Stomach smooth muscle (tissue), 2 donors: ENCODE results near the gene WSCD1.

Experiments
- H3K27ac ChIP-seq: one replicate; pipeline ENCODE4 v1.7.0; 2013; ENCODE audit warnings: mild to moderate bottlenecking, low read length, inconsistent platforms
- H3K27me3 ChIP-seq, 2 donors: one replicate each; pipeline ENCODE4 v1.7.0; 2013; ENCODE audit warnings: low read length in 2 of 2; ENCODE audit not compliant: insufficient read depth in 2 of 2, control insufficient read depth in 1 of 2
- H3K36me3 ChIP-seq, 2 donors: one replicate each; pipeline ENCODE4 v1.7.0; 2013; ENCODE audit warnings: low read length in 2 of 2; ENCODE audit not compliant: control insufficient read depth in 2 of 2, insufficient read depth in 2 of 2
- H3K4me1 ChIP-seq: one replicate; pipeline ENCODE4 v1.7.0; 2013; ENCODE audit warnings: low read length; ENCODE audit not compliant: control insufficient read depth, insufficient read depth
- H3K4me3 ChIP-seq, 2 donors: one replicate each; pipeline ENCODE4 v1.7.0; 2013; ENCODE audit warnings: low read length in 2 of 2
- H3K9ac ChIP-seq, 2 donors: one replicate each; pipeline ENCODE4 v1.7.0; 2013; ENCODE audit warnings: low read length in 2 of 2, mild to moderate bottlenecking in 1 of 2
- H3K9me3 ChIP-seq, 2 donors: one replicate each; pipeline ENCODE4 v1.7.0; 2013; ENCODE audit warnings: low read length in 2 of 2; ENCODE audit not compliant: control insufficient read depth in 2 of 2
- donor health status: healthy.
- donor health status: Pancreatic carcinoma.

WSCD1 gene

DNA sequence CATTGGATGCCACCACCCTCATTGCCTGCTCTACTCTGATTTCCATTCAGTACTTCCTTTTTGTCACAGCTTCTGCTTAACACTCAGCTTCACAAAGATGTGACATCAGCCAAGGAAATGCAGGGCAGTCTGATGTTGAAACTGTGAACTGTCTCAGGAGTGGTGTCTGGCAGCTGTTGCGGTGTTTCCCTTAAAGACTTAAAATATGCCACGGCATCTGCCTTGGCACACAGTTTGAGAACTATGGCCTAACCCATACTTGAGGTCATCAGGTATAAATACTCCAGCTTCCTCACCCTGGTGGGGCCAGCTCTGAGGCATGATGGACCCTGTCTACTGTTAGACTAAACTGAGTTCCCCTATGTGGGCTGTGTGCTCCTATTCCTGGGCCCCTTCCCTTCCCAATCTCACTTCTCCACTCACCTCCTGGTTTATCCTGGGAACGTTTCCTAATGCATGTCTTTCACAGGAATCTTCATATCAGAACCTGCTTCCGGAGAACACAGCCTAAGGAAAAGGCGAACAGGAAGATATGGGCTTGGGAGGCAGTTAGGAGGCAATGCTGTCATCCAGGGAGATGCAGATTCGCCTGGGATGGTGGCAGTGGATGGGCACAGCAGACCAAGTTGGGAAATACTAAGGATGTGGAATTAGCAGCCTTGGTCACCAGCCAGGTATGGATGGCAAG lies 96.5 kb downstream of the WSCD1 start:
- peaks cover 2 to 18% of the 10 kb centered on the region in 2 donors for H3K27me3 ChIP-seq
- no peak overlapping the region for H3K4me3 ChIP-seq
- no peaks in the 10 kb centered on the region for H3K4me1 ChIP-seq

GRCh38 chr17:6168296-6168695 lies 98.1 kb downstream of the WSCD1 start:
- H3K27ac ChIP-seq, result no peak overlapping the region
- no peaks in the 10 kb centered on the region for H3K9me3 ChIP-seq
- H3K36me3 ChIP-seq, result no peaks in the 10 kb centered on the region
- no peak overlapping the region for H3K4me3 ChIP-seq
- peaks cover 2 to 18% of the 10 kb centered on the region in 2 donors for H3K27me3 ChIP-seq
- H3K9ac ChIP-seq, result no peak overlapping the region
- no peaks in the 10 kb centered on the region for H3K4me1 ChIP-seq

More for the DNA sequence above, 96.5 kb downstream of the WSCD1 start:
- no peak overlapping the region for H3K9ac ChIP-seq
- H3K36me3 ChIP-seq, result no peaks in the 10 kb centered on the region
- no peaks in the 10 kb centered on the region for H3K9me3 ChIP-seq
- H3K27ac ChIP-seq, result no peak overlapping the region

DNA sequence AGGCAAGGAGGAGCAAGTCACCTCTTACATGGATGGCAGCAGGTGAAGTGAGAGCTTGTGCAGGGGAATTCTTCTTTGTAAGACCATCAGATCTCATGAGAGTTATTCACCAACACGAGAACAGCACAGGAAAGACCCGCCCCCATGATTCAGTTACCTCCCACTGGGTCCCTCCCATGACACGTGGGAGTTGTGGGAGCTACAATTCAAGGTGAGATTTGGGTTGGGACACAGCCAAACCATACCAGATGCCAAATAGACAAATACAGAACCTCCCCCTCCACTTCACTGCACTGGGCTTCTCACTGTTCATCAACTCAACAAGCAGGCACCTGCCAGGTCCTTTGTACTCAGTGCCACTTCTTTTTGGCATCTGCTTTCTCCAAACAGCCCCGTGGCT lies 100.2 kb downstream of the WSCD1 start:
- Histone ChIP-seq H3K27me3 (peaks cover 0 to 16% of the 10 kb centered on the region in 2 donors), H3K4me1 (no peaks in the 10 kb centered on the region), H3K4me3 (no peak overlapping the region), H3K9ac (no peak overlapping the region), H3K9me3 (no peaks in the 10 kb centered on the region), H3K27ac (no peak overlapping the region), H3K36me3 (no peaks in the 10 kb centered on the region)

DNA sequence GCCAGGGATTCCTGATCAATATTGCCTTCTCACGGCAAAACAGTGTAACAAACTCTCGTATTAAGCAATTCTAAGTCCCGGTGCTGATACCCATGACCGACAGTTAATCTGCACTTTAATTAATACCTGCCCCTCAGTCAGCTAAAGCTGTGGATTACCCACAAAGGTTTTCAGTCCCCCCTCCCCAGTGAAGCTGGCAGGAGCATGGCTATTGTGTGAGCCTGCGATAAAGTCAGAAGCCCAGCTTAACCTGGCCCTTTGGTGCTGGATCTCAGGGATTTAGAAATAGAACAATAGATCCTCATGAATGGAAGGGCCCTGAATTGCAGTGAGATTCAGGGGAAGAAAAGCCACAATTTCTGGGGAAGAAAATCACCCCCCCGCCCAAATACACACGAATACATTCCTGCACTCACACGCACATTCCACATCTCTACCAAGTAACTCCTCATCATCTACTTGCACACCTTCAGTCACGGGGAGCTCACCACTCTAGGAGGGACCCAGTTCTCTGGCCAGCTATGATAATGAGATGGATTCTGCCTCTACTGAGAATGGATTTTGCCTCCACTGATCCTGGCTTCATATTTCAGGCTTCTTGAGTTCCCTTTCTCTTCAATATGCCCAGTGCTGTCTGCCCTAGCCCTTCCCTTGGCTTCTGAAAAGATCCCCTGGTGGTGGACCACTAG lies 102.6 kb downstream of the WSCD1 start:
- H3K27ac ChIP-seq, result no peak overlapping the region
- H3K27me3 ChIP-seq, result peaks cover 0 to 13% of the 10 kb centered on the region in 2 donors

DNA sequence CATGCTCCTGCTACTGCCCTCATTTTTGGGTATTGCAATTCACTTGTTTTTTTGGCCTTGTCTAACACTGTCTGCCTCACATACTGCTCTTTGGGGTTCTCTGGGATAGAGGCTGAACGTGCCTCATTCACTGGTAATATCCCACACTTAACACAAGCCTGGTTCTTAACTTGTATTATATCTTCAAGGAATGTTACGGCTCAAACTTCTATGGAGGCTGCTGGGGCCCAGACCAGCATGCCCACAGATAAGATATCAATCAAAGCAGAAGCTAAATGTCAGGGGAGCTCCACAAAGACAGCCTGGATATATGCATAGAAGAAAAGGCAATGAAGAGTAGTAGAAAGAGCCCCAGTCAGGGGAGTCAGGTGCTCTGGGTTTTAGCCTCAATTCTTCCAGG lies 103.5 kb downstream of the WSCD1 start:
- H3K9me3 ChIP-seq, result no peaks in the 10 kb centered on the region
- H3K27ac ChIP-seq, result no peak overlapping the region
- peaks cover under 1 to 11% of the 10 kb centered on the region in 2 donors for H3K27me3 ChIP-seq
- H3K4me1 ChIP-seq, result no peaks in the 10 kb centered on the region
- H3K9ac ChIP-seq, result no peak overlapping the region
- no peaks in the 10 kb centered on the region for H3K36me3 ChIP-seq
- no peak overlapping the region for H3K4me3 ChIP-seq

More for the DNA sequence above, 102.6 kb downstream of the WSCD1 start:
- H3K4me3 ChIP-seq, result no peak overlapping the region
- H3K36me3 ChIP-seq, result no peaks in the 10 kb centered on the region
- H3K9me3 ChIP-seq, result no peaks in the 10 kb centered on the region
- H3K4me1 ChIP-seq, result no peaks in the 10 kb centered on the region
- no peak overlapping the region for H3K9ac ChIP-seq
